ENCODE results near the gene S100A1.

DNA sequence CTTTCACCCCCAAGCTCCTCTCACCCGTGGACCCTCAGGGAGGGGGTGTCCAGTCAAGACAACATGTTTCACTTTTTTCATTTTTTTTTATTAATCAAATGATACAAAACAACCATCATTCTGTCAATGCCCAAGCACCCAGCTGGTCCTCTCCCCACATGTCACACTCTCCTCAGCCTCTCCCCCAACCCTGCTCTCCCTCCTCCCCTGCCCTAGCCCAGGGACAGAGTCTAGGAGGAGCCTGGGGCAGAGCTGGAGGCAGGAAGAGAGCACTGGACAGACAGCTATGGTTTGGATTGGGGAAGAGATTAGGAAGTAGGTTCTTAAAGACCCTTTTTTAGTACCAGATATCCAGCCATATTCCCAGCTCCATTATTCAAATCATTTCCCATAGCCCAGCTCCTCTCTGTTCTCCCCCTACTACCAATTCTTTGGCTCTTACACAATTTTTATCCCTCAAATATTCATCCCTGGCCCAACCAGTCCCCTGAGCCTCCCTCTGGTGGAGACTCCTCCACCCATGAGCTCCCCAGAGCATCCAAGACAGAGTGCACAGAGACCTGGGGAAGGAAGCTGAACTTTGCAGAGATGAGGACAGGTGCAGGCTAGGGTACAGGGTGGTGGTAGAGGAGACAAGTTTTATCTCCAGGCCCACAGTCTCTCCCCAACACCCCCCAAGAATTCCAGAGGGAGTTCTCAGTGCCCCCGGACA, 13.9 kb upstream of the S100A1 start:
- TF ChIP-seq POLR2A (IDR thresholded peaks at IDR 0.05) (no peak), EP300 (IDR thresholded peaks at IDR 0.05; ENCODE audit: low read depth) (no peak)
- TF ChIP-seq, protein P1, sequence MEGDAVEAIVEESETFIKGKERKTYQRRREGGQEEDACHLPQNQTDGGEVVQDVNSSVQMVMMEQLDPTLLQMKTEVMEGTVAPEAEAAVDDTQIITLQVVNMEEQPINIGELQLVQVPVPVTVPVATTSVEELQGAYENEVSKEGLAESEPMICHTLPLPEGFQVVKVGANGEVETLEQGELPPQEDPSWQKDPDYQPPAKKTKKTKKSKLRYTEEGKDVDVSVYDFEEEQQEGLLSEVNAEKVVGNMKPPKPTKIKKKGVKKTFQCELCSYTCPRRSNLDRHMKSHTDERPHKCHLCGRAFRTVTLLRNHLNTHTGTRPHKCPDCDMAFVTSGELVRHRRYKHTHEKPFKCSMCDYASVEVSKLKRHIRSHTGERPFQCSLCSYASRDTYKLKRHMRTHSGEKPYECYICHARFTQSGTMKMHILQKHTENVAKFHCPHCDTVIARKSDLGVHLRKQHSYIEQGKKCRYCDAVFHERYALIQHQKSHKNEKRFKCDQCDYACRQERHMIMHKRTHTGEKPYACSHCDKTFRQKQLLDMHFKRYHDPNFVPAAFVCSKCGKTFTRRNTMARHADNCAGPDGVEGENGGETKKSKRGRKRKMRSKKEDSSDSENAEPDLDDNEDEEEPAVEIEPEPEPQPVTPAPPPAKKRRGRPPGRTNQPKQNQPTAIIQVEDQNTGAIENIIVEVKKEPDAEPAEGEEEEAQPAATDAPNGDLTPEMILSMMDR (IDR thresholded peaks at IDR 0.05): no peak
